ENCODE results near the gene SMG7. TPM values are rescaled to one million over a fixed set of nuclear protein-coding genes. Genes with fewer than 3 reads are reported as not detected.
A peak's percentile ranks its signal among the peaks of the same experiment; 100 is the strongest.

Gene SMG7
- total RNA-seq, 3 donors from 2014 or later (not counting 1 experiment from before 2014, with no cell fraction given) = 56.5 to 78.5 (median 75.6) TPM

GRCh38 chr1:183483224-183483623, 10.9 kb downstream of the SMG7 start:
- Mint-ChIP-seq H3K9me3 (no peaks in the 10 kb centered on the region), H3K4me3 (no peak overlapping the region), H3K4me1 (peaks cover 57 to 58% of the 10 kb centered on the region in 2 donors), H3K27ac (peak overlapping the region in 1 of 2 donors; percentile 13), H3K27me3 (ENCODE audit: low read depth in 2 of 2) (no peaks in the 10 kb centered on the region), H3K36me3 (no peaks in the 10 kb centered on the region)
- Histone ChIP-seq H3K27ac (ENCODE audit: low read length) (no peak overlapping the region), H3K4me1 (ENCODE audit: control insufficient read depth, insufficient read depth, low read length) (no peaks in the 10 kb centered on the region), H3K9me3 (ENCODE audit: control insufficient read depth, insufficient read depth, low read length) (no peaks in the 10 kb centered on the region), H3K4me3 (ENCODE audit: low read length) (no peak overlapping the region), H3K27me3 (ENCODE audit: control insufficient read depth, insufficient read depth, low read length) (no peaks in the 10 kb centered on the region), H3K36me3 (ENCODE audit: control insufficient read depth, insufficient read depth, low read length) (no peaks in the 10 kb centered on the region)
- intact Hi-C loops (cut with micrococcal nuclease) = no loop called here
- no peak for TF ChIP-seq CTCF (IDR thresholded peaks at IDR 0.05)
- no CpG with 5 or more reads among the region's 1 CpG for WGBS (ENCODE audit: insufficient coverage)
- no peak for DNase-seq
- no peak for ATAC-seq

- no peaks in the 10 kb centered on the region for H3K27me3 Mint-ChIP-seq (ENCODE audit: low read depth in 2 of 2)
- no peak for DNase-seq
These were observed 12.0 kb downstream of the SMG7 start for GRCh38 chr1:183484254-183484653.

GRCh38 chr1:183484851-183485250, 12.6 kb downstream of the SMG7 start:
- intact Hi-C loops (cut with micrococcal nuclease) = no loop called here
- Mint-ChIP-seq H3K4me3 (no peak overlapping the region), H3K36me3 (no peaks in the 10 kb centered on the region), H3K4me1 (peaks cover 53% of the 10 kb centered on the region in 2 donors), H3K9me3 (no peaks in the 10 kb centered on the region), H3K27ac (no peak overlapping the region), H3K27me3 (ENCODE audit: low read depth in 2 of 2) (no peaks in the 10 kb centered on the region)
- H3K27ac ChIP-seq (ENCODE audit: low read length) = no peak overlapping the region
- H3K27me3 ChIP-seq (ENCODE audit: control insufficient read depth, insufficient read depth, low read length) = no peaks in the 10 kb centered on the region
- no peak for TF ChIP-seq CTCF (IDR thresholded peaks at IDR 0.05)
- no peaks in the 10 kb centered on the region for H3K36me3 ChIP-seq (ENCODE audit: control insufficient read depth, insufficient read depth, low read length)
- WGBS (ENCODE audit: insufficient coverage) = no CpG with 5 or more reads among the region's 1 CpG
- DNase-seq (no peak), ATAC-seq (no peak)
- no peak overlapping the region for H3K4me3 ChIP-seq (ENCODE audit: low read length)
- H3K9me3 ChIP-seq (ENCODE audit: control insufficient read depth, insufficient read depth, low read length) = no peaks in the 10 kb centered on the region
- H3K4me1 ChIP-seq (ENCODE audit: control insufficient read depth, insufficient read depth, low read length) = no peaks in the 10 kb centered on the region

More at GRCh38 chr1:183484254-183484653, 12.0 kb downstream of the SMG7 start:
- 71% methylated on average over 1 of the region's 1 CpG for WGBS (ENCODE audit: insufficient coverage)
- no peak overlapping the region for H3K27ac ChIP-seq (ENCODE audit: low read length)
- Mint-ChIP-seq H3K9me3 (no peaks in the 10 kb centered on the region), H3K27ac (no peak overlapping the region), H3K4me3 (no peak overlapping the region), H3K4me1 (peaks cover 53% of the 10 kb centered on the region in 2 donors), H3K36me3 (no peaks in the 10 kb centered on the region)
- intact Hi-C loops (cut with micrococcal nuclease) = no loop called here
- H3K36me3 ChIP-seq (ENCODE audit: control insufficient read depth, insufficient read depth, low read length) = no peaks in the 10 kb centered on the region
- no peaks in the 10 kb centered on the region for H3K27me3 ChIP-seq (ENCODE audit: control insufficient read depth, insufficient read depth, low read length)
- no peak for ATAC-seq
- TF ChIP-seq CTCF (IDR thresholded peaks at IDR 0.05) = no peak
- no peaks in the 10 kb centered on the region for H3K4me1 ChIP-seq (ENCODE audit: control insufficient read depth, insufficient read depth, low read length)
- no peak overlapping the region for H3K4me3 ChIP-seq (ENCODE audit: low read length)
- no peaks in the 10 kb centered on the region for H3K9me3 ChIP-seq (ENCODE audit: control insufficient read depth, insufficient read depth, low read length)
